ENCODE data around the gene TTLL3. TPM values are rescaled to one million over a fixed set of nuclear protein-coding genes. Genes with fewer than 3 reads are reported as not detected.
A peak's percentile ranks its signal among the peaks of the same experiment; 100 is the strongest.

The TTLL3 gene
- total RNA-seq, 2 donors from 2014 or later, result 40.7 to 69.0 TPM

GRCh38 chr3:9779075-9779593 is 30.9 kb upstream of the TTLL3 start:
- TF ChIP-seq POLR2A (IDR thresholded peaks at IDR 0.05) (no peak), POLR2AphosphoS5 (IDR thresholded peaks at IDR 0.05) (no peak)
- TF ChIP-seq, protein P1, sequence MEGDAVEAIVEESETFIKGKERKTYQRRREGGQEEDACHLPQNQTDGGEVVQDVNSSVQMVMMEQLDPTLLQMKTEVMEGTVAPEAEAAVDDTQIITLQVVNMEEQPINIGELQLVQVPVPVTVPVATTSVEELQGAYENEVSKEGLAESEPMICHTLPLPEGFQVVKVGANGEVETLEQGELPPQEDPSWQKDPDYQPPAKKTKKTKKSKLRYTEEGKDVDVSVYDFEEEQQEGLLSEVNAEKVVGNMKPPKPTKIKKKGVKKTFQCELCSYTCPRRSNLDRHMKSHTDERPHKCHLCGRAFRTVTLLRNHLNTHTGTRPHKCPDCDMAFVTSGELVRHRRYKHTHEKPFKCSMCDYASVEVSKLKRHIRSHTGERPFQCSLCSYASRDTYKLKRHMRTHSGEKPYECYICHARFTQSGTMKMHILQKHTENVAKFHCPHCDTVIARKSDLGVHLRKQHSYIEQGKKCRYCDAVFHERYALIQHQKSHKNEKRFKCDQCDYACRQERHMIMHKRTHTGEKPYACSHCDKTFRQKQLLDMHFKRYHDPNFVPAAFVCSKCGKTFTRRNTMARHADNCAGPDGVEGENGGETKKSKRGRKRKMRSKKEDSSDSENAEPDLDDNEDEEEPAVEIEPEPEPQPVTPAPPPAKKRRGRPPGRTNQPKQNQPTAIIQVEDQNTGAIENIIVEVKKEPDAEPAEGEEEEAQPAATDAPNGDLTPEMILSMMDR (IDR thresholded peaks at IDR 0.05), result no peak
- Histone ChIP-seq H3K9me3 (no peaks in the 10 kb centered on the region), H3K36me3 (peaks cover 4% of the 10 kb centered on the region in 2 donors), H3K27ac (no peak overlapping the region), H3K4me1 (replicated peaks) (no peaks in the 10 kb centered on the region), H3K27me3 (replicated peaks; ENCODE audit: insufficient read depth) (no peaks in the 10 kb centered on the region), H3K4me3 (no peak overlapping the region)
- DNase-seq (ENCODE audit: low spot score), result no peak
- intact Hi-C loops (cut with DNase I), result no loop called here
- WGBS, result 83% methylated on average over 6 of the region's 6 CpGs

DNA sequence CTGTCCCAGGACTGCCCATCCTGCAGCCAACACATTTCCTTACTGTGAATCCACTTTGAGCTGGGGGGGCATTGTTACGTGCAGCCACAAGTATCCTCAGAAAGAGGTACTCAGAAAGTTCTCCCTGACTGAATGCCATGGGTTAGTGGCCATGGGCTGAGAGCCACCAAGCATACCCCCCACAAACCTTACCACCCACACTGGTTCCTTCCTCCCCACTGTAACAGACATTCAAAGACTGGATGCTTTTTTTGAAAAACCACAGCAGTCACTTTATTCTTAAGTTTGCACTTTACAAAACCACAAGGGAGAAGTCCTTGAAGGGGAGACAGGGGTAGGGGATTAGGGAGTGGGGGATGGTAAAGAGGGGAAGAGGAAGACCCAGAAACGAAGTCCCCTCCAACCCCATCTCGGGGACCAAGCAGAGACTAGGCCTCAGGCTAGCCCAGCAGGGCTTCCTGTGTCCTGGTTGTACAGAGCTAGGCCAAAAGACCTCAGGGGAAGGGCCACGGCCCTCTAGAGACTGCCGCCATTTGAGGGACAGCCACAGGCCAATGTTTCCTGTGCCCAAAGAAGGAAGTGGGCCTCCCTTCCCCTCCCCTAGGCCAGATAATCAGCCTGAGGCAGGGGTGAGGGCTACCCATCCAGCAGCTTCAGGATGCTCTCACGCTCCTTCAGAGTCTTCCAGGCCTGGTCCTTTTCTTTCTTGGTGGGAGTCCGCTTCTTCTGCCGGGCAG is 30.2 kb upstream of the TTLL3 start:
- no peak for DNase-seq (ENCODE audit: low spot score)

DNA sequence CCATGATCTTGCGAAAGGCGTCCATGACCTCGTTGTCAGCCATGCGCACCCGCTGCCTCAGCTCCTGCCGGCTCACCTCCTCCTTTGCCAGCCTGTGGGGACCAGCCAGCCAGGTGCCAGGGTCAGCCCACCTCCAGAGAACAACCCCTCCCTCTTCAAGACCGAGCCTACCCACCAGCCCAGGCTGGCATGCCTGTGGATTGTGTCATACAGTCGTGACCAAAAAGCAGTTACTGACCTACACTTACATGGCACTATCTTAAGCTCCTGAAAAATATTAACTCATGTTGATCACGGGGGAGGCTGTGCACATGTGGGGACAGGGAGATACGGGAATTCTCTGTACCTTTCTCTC is 29.6 kb upstream of the TTLL3 start:
- Histone ChIP-seq H3K36me3 (peaks cover 4% of the 10 kb centered on the region in 2 donors), H3K27me3 (replicated peaks; ENCODE audit: insufficient read depth) (no peaks in the 10 kb centered on the region), H3K4me1 (replicated peaks) (no peaks in the 10 kb centered on the region), H3K27ac (no peak overlapping the region), H3K4me3 (no peak overlapping the region), H3K9me3 (no peaks in the 10 kb centered on the region)
- 80% methylated on average over 10 of the region's 10 CpGs for WGBS
- TF ChIP-seq POLR2A (IDR thresholded peaks at IDR 0.05), result no peak
- intact Hi-C loops (cut with DNase I), result no loop called here
- DNase-seq (ENCODE audit: low spot score), result no peak

More for the DNA sequence above, 30.2 kb upstream of the TTLL3 start:
- Histone ChIP-seq H3K27ac (no peak overlapping the region), H3K27me3 (replicated peaks; ENCODE audit: insufficient read depth) (no peaks in the 10 kb centered on the region), H3K9me3 (no peaks in the 10 kb centered on the region), H3K4me1 (replicated peaks) (no peaks in the 10 kb centered on the region), H3K4me3 (no peak overlapping the region), H3K36me3 (peaks cover 4% of the 10 kb centered on the region in 2 donors)
- intact Hi-C loops (cut with DNase I), result no loop called here
- WGBS, result 74% methylated on average over 8 of the region's 8 CpGs
- no peak for TF ChIP-seq POLR2A (IDR thresholded peaks at IDR 0.05)
- TF ChIP-seq, protein P1 (IDR thresholded peaks at IDR 0.05), result no peak
- TF ChIP-seq POLR2AphosphoS5 (IDR thresholded peaks at IDR 0.05), result no peak

GRCh38 chr3:9780910-9781309 is 29.2 kb upstream of the TTLL3 start:
- 91% methylated on average over 4 of the region's 4 CpGs for WGBS
- no peaks in the 10 kb centered on the region for H3K4me1 ChIP-seq (replicated peaks)
- TF ChIP-seq POLR2AphosphoS5 (IDR thresholded peaks at IDR 0.05) (no peak), POLR2A (IDR thresholded peaks at IDR 0.05) (no peak)
- TF ChIP-seq, protein P1 (IDR thresholded peaks at IDR 0.05), result no peak
- H3K27ac ChIP-seq, result no peak overlapping the region
- no peak overlapping the region for H3K4me3 ChIP-seq
- H3K27me3 ChIP-seq (replicated peaks; ENCODE audit: insufficient read depth), result no peaks in the 10 kb centered on the region
- H3K36me3 ChIP-seq, result peaks cover 4% of the 10 kb centered on the region in 2 donors
- no peaks in the 10 kb centered on the region for H3K9me3 ChIP-seq
- DNase-seq (ENCODE audit: low spot score), result no peak
- intact Hi-C loops (cut with DNase I), result no loop called here

DNA sequence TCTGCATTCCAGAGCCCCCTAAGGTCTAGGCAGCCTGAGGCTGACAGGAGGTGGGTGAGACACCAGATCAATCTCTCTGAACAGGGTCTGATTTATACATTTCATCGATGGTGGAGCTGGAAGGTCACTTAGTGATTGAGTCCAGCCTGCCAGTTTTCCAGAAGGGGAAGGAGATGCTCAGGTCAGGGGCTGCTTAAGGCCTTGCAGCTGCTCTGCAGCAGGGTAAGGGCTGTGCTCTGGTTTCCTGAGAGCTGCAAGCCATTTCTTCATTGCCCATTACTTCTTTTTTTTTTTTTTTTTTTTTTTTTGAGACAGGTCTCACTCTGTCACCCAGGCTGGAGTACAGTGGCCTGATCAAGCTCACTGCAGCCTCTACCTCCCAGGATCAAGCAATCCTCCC is 28.5 kb upstream of the TTLL3 start:
- Histone ChIP-seq H3K4me3 (no peak overlapping the region), H3K4me1 (replicated peaks) (no peaks in the 10 kb centered on the region), H3K27me3 (replicated peaks; ENCODE audit: insufficient read depth) (no peaks in the 10 kb centered on the region), H3K27ac (peak overlapping the region in 1 of 2 donors; percentile 51), H3K36me3 (peaks cover 4 to 7% of the 10 kb centered on the region in 2 donors), H3K9me3 (no peaks in the 10 kb centered on the region)
- TF ChIP-seq POLR2AphosphoS5 (IDR thresholded peaks at IDR 0.05), result no peak
- no peak for DNase-seq (ENCODE audit: low spot score)
- intact Hi-C loops (cut with DNase I), result no loop called here
- 86% methylated on average over 1 of the region's 1 CpG for WGBS
